Endometrial microvascular endothelial cells (primary cell): ENCODE data around the gene TANGO6. TPM values are rescaled to one million over a fixed set of nuclear protein-coding genes. Genes with fewer than 3 reads are reported as not detected.

Experiments
- in situ Hi-C: cut with HindIII; loops from 2 replicates; pipeline ENCODE4 v1.10.0; 2017; ENCODE audit warnings: low sequenced_read_pairs, low pct_unique_long_range_greater_than_20kb; ENCODE audit errors: inconsistent ontology term
- total RNA-seq: library from RNA; depleted of rRNA; stranded (reverse); fragments of >200 nt; gene quantifications from one replicate; pipeline ENCODE4 v1.2.3, GENCODE V29; 2015; ENCODE audit errors: inconsistent ontology term

The TANGO6 gene
- total RNA-seq, 1 donor from 2014 or later: 11.3 TPM

DNA sequence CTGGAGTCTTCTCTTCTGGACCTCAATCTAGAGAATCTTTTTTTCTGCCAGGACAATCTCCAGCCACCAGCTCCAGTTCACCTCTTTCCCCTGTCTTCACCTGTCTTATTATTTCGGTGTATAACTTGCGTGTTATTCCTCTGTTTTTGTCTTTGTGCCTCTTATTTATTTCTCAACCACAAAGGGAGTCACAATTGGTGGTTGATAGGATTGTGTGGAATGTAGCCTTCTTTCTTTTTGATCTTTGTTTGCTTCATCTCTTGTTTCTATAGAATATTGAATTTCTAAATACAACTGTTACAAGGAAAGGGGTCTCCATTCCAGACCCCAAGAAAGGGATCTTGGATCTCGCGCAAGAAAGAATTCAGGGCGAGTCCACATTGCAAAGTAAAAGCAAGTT, 226.2 kb downstream of the TANGO6 start:
- in situ Hi-C loops: no loop called here

DNA sequence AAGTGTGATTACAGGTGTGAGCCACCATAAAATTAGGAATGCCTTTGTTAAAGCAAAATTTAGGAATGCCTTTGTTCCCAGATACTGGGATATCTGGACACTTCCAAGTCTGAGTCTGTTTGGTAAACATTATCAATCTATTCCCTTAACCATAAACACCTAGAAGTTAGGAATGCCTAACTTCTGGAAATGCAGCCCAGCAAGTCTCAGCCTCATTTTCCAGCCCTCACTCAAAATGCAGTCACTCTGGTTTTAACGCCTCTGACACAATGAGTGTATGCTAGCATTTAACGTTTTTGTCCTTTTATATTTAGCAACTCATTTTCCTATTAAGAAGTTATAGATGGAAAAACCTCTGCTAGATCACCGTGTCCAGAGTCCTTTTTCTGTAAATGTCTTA, 227.7 kb downstream of the TANGO6 start:
- in situ Hi-C loops: no loop called here

DNA sequence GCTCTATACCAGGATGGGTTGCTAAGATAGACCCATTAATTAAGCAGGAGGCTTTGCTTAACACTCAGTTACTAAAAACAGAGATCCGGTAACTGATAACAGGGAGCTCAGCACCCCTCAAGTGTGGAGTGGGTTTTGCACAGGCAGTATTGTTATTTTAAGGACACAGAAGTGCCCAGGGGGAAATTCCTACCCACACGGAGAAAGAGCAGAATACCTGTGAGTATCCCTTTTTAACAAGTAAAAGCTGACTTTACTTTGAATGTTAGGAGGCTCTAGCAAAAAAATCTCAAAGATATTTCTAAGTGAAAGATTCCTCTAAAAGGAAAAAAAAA, 229.3 kb downstream of the TANGO6 start:
- in situ Hi-C loops: no loop called here

DNA sequence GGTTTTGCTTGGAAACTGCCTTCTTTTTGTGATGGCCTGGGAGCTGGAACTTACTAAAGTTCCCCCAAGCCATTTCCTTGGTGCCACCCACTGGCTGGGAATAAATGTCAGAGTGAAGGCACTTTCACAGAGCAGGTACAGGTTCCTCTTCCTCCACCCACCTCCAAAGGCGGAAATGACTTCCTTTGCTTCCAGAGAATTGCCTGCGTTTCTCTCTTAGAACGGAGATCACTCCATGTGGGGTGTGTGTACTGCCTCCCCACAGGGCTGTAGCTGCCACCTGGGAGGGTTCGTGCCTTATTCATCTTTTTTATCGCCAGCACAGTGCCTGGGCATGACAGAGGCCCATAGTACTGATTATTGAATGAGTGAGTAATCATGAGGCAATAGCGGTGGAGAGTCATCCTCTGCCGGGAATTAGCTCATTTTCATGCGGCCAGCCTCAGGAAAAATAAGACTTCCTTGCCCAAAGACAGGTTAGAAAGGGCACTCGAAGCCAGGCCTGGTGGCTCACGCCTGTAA, 229.9 kb downstream of the TANGO6 start:
- in situ Hi-C loops: no loop called here

DNA sequence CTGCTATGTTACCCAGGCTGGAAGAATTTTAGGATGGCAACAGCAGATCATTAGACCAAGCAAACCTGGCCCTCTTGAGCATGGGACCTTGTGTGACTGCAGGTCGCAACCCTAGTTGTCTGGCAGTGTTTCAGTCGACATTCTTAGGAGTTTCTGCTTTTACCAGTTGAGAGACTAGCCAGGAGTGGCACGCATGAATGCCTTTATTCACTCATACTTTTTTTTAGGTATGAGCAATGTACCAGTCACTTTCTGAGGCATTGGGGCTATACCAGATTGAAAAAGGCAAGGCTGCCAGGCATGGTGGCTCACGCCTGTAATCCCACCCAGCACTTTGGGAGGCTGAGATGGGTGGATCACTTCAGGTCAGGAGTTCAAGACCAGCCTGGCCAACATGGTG, 233.9 kb downstream of the TANGO6 start:
- in situ Hi-C loops: no loop called here

DNA sequence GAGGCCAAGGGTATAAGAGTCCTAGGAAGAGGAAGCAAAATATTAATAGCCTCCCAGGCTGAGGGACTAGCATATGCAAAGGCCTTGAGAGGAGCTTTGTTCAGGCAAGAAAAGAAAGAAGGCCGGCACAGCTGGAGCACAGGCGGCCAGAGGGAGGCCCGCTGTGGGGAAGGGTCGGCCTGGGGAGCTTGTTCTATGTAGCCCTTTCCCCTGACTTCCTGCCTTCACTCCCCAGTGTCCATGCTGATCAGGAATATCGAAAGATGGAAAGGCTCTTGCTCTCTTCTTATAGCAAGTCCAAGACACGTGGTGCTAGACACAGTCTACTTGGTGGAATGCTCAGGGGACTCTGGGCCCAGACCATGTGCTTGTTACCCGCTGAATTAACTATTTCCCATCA, 234.7 kb downstream of the TANGO6 start:
- in situ Hi-C loops: no loop called here

DNA sequence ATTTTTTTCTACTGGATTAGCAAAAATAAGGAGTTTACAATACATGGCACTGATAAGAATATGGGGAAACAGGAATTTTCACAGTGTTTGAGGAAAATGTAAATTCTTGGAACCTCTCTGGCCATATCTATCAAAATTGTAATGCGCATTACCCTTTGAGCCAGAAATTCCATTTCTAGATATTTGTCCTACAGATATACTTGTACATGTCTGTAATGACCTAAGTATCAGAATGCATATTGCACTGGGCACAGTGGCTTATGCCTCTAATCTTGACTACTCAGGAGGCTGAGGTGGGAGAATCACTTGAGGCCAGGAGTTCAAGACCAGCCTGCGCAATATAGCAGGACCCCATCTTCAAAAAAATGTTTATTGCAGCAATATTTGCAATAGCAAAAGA, 236.4 kb downstream of the TANGO6 start:
- in situ Hi-C loops: no loop called here

DNA sequence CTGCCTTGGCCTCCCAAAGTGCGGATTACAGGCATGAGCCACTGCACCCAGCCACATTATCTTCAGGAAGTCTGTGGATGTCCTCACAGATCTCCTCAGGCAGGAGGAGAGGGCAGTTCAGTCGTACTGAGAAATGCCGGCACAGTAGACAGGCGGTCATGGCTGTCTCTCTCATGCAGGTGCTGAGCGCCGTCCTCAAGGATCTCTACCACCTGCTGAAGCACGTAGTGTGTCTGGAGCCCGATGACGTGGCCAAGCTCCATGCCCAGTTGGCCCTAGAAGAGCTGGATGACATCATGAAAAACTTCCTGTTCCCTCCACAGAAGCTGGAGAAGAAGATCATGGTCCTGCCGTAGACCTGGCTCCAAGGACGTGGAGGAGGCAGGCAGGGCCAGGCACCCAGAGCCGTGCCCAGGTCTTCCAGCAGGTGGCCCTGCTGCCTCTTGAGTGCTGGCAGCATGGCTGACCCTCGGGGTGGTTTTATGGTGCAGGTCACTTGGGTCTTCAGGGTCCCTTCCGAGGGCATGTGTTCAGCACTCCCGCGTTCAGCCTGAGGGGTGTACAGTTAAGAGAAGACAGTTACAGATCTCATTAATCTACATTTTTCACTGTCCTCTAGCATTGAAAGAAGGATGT, 240.1 kb downstream of the TANGO6 start:
- in situ Hi-C loops: no loop called here

DNA sequence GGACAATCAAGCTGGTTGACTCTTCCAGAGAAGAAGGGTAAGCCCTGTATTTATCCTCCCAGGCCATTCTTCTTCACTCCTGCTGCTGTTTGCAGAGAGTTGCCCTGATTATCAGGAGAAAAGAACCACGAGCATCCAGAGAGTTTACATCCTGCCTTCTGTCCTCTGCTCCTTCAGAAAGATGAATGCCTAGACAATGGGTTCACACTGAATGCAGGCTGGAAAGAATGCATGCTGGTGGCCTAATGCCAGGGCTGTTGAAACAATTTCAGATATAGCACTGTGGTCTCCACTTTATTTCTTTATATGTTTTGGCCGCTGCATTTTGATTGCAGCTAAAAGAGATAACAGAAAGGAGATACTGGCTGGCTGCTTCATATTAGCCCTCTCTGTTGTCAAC, 241.0 kb downstream of the TANGO6 start:
- in situ Hi-C loops: no loop called here

DNA sequence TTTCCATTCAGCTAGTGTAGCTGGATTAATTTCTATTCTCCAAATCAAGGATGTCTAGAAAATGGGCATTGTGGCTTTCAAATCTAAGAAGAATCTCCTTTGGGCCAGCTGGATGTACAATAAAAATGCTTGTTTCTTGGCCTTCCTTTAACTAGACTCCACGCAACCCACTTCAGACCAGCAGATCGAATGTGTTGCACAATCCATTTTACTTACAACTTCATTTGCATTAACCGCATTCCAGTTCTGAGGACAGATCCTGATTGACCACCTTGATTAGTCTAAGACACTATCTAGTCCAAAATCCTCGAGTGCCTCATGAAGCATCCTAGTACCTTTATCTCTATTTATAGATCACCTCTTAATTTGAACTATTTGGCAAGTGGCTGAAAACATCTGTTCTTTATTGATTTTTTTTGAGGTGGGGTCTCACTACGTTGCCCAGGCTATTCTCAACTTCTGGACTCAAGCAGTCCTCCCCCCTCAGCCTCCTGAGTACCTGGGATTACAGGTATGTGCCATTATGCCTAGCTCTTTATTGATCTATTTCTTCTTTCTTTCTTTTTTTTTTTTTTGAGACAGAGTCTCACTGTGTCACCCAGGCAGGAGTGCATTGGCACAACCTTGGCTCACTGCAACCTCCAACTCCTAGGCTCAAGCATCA, 241.8 kb downstream of the TANGO6 start:
- in situ Hi-C loops: no loop called here

DNA sequence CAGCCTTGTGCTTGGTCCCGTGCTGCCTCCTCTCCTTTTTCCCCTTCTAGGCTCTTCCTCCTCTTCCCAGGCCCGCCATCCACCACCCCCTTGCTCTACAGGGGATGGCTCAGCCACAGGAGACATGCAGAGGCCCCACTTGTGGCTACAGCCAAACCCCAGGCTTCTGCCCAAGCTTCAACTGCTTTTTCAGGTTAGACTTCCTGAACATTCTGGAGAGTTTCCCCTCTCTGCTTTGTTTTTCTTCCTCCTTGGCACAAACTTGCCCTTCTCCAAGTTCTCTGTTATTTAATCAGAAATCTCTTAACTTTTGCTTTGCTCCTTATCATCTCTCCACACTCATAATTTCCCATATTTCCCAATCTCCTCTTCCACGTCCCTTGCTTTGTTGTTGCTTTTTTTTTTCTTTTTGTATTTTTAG, 243.8 kb downstream of the TANGO6 start:
- in situ Hi-C loops: no loop called here

DNA sequence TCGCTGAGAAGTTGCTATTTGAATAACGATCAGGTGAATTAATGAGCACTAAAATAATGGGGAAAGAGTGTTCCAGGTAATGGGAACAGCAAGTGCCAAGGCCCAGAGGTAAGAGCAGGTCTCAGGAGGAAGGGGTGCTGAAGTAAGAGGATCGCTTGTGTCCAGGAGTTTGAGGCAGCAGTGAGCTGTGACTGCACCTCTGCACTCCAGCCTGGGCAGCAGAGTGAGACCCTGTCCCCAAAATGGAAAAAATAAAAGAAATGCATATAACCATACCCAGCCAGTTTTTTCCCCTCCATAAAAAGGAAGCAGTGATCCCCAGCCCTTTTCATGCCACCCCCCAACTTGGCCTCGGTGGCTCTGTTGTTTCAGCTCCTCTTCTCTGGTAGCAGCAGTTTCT, 245.4 kb downstream of the TANGO6 start:
- in situ Hi-C loops: no loop called here

DNA sequence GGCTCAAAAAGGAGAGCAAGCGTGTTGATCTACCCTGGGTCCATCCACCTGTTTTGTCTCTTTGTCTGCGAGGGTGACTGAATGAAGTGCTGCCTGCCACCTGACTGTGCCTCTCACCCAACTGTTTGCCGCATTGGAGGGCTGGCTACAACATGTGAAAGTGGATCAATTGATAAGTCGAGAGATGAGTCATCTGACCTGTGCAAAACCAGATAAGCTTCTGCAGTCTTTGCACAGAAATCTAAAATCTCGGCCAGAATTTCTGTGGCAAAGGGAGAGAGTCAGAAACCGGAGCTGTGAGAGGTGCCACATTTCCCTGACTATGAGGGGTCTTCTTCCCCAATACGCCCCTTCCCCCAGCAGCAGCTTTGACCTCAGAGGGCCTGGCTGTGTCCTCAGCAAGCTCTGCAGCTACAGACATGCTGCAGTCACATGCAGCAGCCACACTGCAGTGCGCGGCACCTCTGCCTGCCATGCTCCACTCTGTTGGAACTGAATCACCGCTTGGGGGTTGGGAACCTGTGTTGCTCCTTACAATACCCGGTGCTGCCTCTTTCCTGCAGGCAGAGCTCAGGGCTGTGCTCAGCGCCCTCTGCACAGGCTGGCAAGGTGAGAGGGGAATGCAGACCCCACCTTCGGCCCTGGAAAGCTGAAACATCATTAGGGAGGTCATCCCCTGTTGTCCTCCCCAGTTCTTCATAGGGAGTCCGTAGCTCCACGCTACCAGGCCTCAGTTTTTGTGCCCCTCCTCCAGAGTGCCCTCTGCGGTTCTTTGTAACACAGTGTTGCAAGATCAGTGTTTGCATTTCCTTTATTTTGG, 246.0 kb downstream of the TANGO6 start:
- in situ Hi-C loops: no loop called here

DNA sequence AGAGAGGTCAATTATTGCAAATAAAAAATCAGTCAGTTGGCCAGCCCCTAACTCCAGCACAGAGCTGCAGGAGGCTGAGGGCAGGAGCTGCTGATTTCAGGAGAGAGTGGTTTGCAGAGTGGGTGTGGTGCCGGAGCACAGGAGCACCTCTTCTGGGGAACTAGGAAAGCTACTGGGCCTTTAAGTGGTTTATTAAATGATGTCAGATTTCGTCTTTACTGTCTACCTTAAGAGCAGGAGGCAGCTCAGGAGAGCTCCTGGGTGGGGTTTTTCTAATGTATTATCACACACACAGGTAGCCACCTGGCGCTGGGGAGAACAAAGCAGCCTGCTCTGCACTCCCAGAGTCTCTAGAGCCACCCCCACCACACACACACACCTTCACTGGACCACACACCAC, 250.6 kb downstream of the TANGO6 start:
- in situ Hi-C loops: no loop called here

DNA sequence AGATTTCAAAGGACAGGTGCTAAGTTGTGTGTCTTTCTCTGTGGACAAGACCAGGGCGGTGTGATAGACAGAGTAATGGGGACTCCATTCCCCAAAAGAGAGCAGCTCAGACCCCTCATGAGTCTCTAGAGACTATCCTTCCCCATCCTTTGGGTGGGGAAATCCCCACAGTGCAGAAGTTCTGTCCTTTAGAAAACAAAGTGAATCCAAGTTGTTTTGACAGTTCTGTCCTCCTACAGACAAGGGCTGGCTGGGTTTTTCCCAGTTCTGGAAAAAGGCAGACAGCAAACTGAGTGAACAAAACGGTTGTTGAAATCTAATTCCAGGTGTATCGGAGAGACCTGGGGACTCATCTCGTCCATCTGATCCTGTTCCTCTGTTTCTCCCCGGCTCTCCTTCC, 251.2 kb downstream of the TANGO6 start:
- in situ Hi-C loops: no loop called here

DNA sequence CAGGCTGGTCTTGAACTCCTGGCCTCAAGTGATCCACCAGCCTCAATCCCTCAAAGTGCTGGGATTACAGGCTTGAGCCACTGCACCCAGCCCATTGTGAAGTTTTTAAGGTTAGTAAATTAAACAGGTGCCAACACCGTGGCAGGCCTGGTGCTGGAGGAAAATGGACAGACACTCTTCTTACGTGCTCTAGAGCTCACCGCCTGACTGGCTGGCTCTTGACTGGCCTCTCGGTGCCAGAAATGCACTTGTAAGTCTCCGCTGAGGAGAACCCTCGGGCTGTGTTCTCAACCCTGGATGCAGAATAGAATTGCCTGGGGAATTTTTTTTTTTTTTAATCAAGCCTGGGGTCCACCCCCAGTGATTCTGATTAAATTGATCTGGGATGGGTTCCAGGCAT, 251.9 kb downstream of the TANGO6 start:
- in situ Hi-C loops: no loop called here

DNA sequence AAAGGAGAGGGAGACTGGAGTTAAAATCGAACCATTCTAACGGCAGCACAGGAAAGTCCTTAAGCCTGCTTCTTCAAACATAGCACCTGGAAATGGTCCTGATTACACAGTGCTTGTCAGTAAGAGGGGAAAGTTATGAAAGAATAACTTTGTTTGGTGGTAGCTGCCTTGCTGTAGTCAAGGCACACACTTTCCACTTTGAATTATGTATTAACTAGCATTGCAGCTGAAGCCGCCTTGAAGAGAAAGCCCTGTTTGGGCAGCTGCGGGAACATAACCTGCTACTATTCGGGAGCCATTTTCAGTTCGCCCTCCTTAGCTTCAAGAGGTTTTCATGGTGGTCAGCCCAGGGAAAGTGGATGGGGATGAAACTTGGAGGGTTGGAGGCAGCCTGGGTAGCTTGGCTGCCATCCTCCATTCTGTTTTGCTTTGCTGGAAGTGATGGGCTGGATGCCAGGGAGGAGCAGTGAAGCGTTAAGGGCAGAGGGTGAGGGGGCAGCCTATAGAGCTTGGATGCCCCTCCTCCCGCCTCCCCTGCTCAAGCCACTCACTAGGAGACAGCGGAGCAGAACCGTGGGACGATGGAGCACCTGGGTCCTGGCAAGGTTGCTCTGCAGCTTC, 256.9 kb downstream of the TANGO6 start:
- in situ Hi-C loops: loop anchor here (25.0 kb wide), 1 partner anchor 188 kb away; no protein-coding TSS in a partner anchor

DNA sequence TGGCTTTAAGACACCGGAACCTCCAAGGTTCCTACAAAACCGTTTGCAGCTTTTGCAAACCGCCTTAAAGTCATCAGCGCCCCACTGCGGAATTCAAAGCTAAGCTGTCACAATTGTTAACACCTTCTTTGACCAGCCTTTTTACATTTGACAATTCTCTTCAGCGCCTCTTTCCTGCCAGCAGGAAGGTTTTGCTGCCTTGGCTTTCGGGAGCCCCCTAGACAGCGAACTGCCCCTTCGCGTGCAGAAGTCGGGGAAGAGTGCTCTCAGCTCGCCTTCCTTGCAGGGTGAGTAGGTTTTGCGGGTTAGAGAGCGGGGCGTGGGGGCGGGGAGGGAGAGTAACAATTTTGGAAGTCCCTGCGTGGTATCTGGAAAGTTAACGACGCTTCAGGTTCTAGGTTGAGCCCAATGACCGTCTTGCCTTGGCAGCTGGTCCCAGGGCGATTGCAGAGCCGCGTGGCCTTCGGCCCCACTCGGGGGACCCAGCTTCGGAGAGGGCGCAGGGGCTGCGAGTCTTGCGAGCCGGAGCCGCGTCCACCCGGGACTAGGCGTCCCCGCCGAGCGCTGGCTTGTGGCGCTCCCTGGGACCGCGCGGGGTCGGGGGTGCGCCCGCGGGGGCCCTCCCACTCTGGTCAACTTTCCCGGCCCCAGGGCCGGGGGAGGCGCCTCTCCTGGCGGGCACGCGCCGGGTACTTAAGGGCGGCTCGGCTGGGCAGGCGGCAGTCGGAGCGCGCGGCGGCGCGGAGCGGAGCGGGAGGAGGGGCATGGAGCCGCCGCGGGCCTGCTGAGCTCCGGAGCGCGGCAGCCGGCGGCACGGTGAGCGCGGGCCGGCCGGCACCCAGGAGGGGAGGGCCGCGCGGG, 262.4 kb downstream of the TANGO6 start, which contains the start of gene HAS3:
TSS of gene HAS3 (plus strand) at position 153 of the 861 bp plus-strand sequence. CDS start 3,743 bp downstream, outside the sequence.
- in situ Hi-C loops: loop anchor here (25.0 kb wide), 1 partner anchor 193 kb away; no protein-coding TSS in a partner anchor
